ENCODE measurements around the gene GPR176. TPM values are rescaled to one million over a fixed set of nuclear protein-coding genes. Genes with fewer than 3 reads are reported as not detected.

The GPR176 gene
- total RNA-seq, 1 experiment from 2014 or later: 107 TPM

DNA sequence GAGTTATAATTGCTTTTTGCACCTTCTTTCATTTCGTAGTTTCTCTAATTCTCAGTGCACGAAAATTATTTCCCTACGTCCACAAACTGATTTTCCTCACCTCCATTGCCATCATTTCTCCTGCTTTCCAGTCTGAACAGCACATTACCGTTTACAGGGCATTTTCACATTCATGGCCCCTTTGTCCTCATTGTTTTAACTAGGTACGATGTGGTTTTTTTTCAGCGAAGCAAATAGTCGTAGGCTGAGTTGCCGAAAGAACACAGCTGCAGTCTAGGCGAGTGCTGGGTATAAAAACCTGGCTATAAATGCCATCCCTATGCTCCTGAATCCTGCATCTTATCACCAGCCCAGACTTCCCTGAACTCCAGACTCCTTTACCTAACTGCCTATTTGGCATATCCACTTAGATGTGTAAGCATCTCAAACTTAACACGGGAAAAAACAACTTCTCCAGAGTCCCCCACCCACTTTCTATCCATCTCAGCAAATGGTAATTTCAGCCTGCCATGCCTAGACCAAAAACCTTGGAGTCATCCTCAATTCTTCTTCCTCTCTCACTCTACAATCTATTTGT, 136.7 kb downstream of the GPR176 start:
- DNase-seq (ENCODE audit: low read depth): peak; percentile 29

GRCh38 chr15:39782441-39783138, 137.5 kb downstream of the GPR176 start, which contains the start of gene FSIP1:
Gene FSIP1 (minus strand): TSS chr15:39782841. CDS start chr15:39776524, 6,317 bp downstream.
- peak; percentile 94 for DNase-seq (ENCODE audit: low read depth)

DNA sequence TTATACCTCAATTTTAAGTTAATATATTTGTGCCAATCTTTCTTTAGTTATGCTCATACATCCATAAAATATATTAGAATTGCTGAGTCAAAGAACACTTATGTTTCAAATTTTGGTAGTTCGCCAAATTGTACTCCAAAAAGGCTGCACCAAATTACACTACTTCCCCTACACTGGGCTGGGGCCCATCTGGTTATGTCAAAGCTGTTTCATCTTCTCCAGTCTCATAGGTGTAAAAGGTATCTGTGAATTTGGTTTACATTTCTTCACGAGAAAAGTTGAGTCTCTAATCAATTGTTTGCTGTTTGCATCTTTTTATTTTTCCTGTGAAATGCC, 138.1 kb downstream of the GPR176 start:
- DNase-seq (ENCODE audit: low read depth): no peak

DNA sequence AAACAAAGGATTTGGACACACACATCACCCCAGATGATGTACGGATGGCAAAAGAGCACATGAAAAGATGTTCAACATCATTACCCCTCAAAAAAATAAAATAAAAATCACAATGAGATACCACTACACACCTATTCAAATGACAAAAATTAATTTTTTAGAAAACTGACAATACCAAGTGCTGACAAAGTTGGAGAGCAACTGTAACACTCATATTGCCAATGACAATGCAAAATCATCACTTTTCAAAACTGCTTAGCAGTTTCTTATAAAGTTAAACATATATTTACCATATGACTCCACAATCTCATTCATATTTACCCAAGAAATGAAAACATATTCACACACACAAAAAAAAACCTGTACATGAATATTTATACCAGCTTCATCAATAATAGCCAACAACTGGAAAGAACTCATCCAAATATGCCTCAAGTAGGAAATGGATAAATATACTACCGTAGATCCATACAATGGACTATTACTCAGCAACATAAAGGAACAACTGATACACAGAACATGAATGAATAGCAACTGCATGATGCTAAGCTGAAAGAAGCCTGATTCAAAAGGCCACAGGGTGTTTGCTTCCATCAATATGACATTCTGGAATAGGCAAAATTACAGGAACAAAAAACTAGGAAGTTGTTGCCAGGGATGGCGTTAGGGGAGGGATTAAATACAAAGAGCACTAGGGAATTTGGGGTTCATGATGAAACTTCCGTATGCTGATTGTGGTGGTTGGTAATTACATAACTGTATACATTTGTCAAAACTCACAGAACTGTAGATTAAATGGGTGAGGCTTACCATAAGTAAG, 138.7 kb downstream of the GPR176 start:
- no peak for DNase-seq (ENCODE audit: low read depth)

DNA sequence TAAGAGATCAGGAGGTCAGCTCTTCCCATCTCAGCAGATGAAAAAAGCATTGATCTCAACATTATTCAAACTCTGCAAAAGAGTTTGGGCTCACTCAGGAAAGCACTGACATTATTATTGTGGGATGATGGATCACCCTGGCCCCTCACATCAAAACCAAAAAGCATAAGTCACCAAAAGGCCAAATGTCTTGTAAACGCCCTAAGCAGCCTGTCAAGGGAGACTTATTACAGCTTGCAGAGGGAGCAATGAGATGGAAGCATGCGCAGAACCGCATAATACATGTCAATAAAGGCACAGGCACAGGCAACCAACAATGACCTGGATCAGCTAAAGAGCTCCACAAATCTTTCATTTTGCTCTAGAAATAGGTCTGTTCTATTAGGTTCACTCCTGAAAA, 142.0 kb downstream of the GPR176 start:
- DNase-seq (ENCODE audit: low read depth): peak; percentile 50

- peak; percentile 39 for DNase-seq (ENCODE audit: low read depth)
Observed at GRCh38 chr15:39777496-39777895, 142.6 kb downstream of the GPR176 start.

- no peak for DNase-seq (ENCODE audit: low read depth)
Observed at GRCh38 chr15:39776068-39776467, 144.0 kb downstream of the GPR176 start.

DNA sequence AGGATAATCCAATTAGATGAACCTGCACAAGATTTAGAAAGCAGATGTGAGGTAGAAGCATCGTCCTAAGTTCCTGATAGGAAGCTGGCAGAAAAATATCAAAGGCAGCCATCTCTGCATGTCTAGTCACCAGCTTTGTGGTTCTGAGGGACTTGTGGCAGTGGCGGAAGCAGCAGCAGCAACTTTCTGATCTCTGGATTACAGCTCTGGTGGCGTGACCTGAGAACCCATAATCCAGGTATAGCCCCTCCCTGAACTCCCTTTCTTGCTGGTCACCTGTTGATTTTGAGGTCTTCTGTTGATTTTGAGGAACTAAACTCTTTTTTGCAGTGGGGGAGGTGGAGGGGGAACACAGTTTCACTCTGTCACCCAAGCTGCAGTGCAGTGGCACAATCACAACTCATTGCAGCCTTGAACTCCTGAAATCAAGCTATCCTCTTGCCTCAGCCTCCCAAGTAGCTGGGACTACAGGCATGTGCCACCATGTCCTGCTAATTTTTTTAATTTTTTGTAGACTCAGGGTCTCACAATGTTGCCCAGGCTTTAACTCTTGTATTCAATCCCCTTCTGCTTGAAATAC, 145.3 kb downstream of the GPR176 start:
- DNase-seq (ENCODE audit: low read depth): no peak

- DNase-seq (ENCODE audit: low read depth): peak; percentile 76
Observed at GRCh38 chr15:39770748-39771689, 149.0 kb downstream of the GPR176 start.

DNA sequence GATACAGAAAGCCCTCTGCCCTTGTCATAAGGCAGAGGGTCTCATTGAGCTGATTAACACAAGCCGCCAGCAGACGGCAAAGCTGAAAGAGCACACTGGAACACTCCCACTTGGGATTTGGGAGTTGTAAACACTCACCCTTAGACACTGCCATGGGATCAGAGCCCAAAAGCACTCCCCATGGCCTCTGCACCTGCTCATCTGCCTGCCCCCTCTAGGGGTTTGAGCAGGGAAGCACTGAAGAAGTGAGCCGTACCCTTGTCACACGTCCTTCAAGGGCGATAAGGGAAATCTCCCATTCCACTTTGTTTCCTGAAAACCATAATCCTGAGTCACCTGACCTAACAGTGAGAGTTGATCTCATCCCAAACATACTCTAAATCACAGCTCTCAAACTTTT, 152.1 kb downstream of the GPR176 start:
- no peak for DNase-seq (ENCODE audit: low read depth)

DNA sequence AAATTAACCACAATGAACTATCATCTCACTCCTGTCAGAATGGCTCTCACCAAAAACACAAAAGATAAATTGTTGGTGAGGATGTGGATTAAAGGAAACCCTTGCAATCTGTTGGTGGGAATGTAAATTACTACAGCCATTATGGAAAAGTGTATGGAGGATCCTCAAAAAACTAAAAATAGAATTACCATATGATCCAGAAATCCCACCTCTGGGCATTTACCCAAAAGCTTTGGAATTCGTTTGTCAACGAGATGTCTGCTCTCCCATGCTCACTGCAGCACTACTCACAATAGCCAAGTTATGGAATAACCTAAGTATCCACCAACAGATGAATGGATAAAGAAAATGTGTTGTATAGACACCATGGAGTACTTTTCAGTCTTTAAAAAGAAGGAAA, 159.1 kb downstream of the GPR176 start:
- no peak for DNase-seq (ENCODE audit: low read depth)

DNA sequence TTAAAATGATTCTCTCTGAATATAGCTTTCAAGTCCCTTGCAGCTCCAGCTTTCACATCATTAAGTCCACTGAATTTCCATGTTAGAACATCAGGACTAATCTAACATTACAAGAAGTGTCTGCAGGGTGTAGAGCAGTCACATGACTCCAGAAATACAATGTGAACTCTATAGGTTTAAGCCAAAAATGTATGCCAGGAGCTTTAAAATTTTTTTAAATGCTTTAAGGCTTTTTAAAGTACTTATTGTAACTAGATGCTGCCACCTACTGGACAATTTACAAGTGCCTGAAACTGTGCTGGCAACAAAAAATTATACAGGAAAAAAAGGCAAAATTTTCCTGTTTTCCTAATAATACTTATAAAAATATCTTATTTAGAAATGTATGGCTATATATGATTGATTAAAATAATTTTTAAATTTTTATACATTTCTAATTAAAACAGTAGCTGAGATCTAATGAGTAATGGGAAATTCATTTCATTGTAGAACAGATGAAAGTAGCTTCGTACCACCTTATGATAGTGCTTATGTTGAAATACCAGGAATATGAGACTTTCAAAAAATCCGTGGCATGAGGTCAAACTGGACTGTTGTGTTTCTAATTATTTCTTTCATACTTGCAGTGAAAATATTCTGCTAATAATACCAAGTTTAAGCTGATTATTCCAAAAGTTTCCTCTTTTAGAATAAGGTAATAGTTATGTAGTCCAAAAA, 163.1 kb downstream of the GPR176 start:
- DNase-seq (ENCODE audit: low read depth): peak; percentile 61

- no peak for DNase-seq (ENCODE audit: low read depth)
Observed at GRCh38 chr15:39752991-39753390, 167.1 kb downstream of the GPR176 start.

- DNase-seq (ENCODE audit: low read depth): no peak
Observed at GRCh38 chr15:39752246-39752645, 167.8 kb downstream of the GPR176 start.

Other genes with a start within 250 kb of the GPR176 start
- 0.64 and 0.76 TPM in 2 replicates for gene FSIP1, start 137.4 kb downstream of the GPR176 start, total RNA-seq (2014; rRNA removed; shearing (Covaris generic))
- gene EIF2AK4, start 13.8 kb upstream of the GPR176 start, total RNA-seq (2014; rRNA removed; shearing (Covaris generic)): 33.0 and 56.7 TPM in 2 replicates
- gene SRP14, start 118.9 kb upstream of the GPR176 start, total RNA-seq (2014; rRNA removed; shearing (Covaris generic)): 236 and 307 TPM in 2 replicates
- 5.4 and 12.1 TPM in 2 replicates for gene BMF, start 188.6 kb upstream of the GPR176 start, total RNA-seq (2014; rRNA removed; shearing (Covaris generic))
- gene BUB1B, start 240.8 kb upstream of the GPR176 start, total RNA-seq (2014; rRNA removed; shearing (Covaris generic)): 47.1 and 54.0 TPM in 2 replicates